Measurements from ENCODE around the gene RNF183. TPM values are rescaled to one million over a fixed set of nuclear protein-coding genes. Genes with fewer than 3 reads are reported as not detected.

Gene RNF183
- total RNA-seq, 1 experiment from 2014 or later: 1.5 TPM

DNA sequence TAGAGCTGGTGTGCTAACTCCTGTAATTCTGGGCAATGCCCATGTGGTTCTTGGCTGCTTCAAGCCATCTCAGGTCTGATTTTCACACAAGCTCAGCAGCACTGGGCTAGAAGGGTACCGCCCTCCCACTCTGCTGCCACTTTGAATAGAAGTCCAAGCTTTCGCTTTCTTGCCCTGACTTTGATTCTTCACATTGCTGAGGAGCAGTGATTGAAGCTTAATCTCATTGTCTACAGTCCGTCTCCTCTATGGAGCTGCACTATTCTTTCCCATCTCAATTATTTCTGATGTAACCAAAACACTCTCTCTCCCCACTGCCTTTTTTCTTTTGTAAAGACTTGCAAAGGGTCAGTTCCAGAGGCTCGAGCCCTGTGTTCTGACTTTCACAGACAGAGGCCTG lies 12.9 kb upstream of the RNF183 start:
- TF ChIP-seq, protein P1, sequence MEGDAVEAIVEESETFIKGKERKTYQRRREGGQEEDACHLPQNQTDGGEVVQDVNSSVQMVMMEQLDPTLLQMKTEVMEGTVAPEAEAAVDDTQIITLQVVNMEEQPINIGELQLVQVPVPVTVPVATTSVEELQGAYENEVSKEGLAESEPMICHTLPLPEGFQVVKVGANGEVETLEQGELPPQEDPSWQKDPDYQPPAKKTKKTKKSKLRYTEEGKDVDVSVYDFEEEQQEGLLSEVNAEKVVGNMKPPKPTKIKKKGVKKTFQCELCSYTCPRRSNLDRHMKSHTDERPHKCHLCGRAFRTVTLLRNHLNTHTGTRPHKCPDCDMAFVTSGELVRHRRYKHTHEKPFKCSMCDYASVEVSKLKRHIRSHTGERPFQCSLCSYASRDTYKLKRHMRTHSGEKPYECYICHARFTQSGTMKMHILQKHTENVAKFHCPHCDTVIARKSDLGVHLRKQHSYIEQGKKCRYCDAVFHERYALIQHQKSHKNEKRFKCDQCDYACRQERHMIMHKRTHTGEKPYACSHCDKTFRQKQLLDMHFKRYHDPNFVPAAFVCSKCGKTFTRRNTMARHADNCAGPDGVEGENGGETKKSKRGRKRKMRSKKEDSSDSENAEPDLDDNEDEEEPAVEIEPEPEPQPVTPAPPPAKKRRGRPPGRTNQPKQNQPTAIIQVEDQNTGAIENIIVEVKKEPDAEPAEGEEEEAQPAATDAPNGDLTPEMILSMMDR (IDR thresholded peaks at IDR 0.05; ENCODE audit: insufficient read depth in 1 of 2, low read depth in 1 of 2, low read length in 1 of 2, severe bottlenecking in 1 of 2, unreplicated experiment in 1 of 2): no peak
- Mint-ChIP-seq H3K4me1 (ENCODE audit: low read depth, unreplicated experiment) (no peaks in the 10 kb centered on the region), H3K27me3 (ENCODE audit: insufficient read depth, unreplicated experiment) (no peaks in the 10 kb centered on the region), H3K27ac (ENCODE audit: unreplicated experiment) (no peak overlapping the region), H3K4me3 (ENCODE audit: unreplicated experiment) (no peak overlapping the region), H3K9me3 (ENCODE audit: unreplicated experiment) (no peaks in the 10 kb centered on the region), H3K36me3 (ENCODE audit: insufficient read depth, unreplicated experiment) (no peaks in the 10 kb centered on the region)
- no TSS peak for BruUV-seq (replicated peaks)
- ChIA-PET CTCF (no interaction called here), POLR2A (no interaction called here)
- DNase-seq: no peak
- Histone ChIP-seq H3K27me3 (replicated peaks; ENCODE audit: control insufficient read depth, insufficient read depth, low read length) (no peaks in the 10 kb centered on the region), H3K9me3 (no peaks in the 10 kb centered on the region), H3K4me1 (no peaks in the 10 kb centered on the region), H3K4me3 (ENCODE audit: low read depth, low read length) (no peak overlapping the region), H3K36me3 (ENCODE audit: control insufficient read depth, insufficient read depth, low read length) (no peaks in the 10 kb centered on the region)
- intact Hi-C loops (cut with micrococcal nuclease; ENCODE audit: unreplicated experiment): no loop called here

DNA sequence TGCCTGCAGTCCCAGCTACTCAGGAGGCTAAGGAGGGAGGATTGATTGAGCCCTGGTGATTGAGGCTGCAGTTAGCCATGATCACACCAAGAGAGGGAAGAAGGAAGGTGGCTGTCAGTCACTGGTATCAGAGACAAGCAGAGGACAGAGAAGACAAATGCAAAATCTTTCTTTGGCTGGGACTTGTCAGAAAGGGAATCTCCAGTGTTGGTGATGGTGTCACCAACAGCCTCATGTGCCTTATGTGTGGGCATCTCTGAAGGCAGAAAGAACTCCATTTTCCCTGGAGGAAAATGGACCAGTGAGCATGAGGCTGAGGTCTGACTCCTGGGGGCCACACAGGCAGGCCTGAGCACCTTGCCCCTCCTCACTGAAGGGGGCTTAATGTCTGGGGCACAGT lies 12.1 kb upstream of the RNF183 start:
- CTCF ChIA-PET: no interaction called here
- POLR2A ChIA-PET: interaction anchor here (0.6 kb wide), 1 partner anchor 25 kb away, joined by 4 read pairs; the partner anchor contains the start of gene WDR31
- DNase-seq: no peak
- Histone ChIP-seq H3K4me1 (no peaks in the 10 kb centered on the region), H3K9me3 (no peaks in the 10 kb centered on the region), H3K27me3 (replicated peaks; ENCODE audit: control insufficient read depth, insufficient read depth, low read length) (no peaks in the 10 kb centered on the region), H3K36me3 (ENCODE audit: control insufficient read depth, insufficient read depth, low read length) (no peaks in the 10 kb centered on the region), H3K4me3 (ENCODE audit: low read depth, low read length) (no peak overlapping the region)
- Mint-ChIP-seq H3K27ac (ENCODE audit: unreplicated experiment) (no peak overlapping the region), H3K27me3 (ENCODE audit: insufficient read depth, unreplicated experiment) (no peaks in the 10 kb centered on the region), H3K4me1 (ENCODE audit: low read depth, unreplicated experiment) (no peaks in the 10 kb centered on the region), H3K9me3 (ENCODE audit: unreplicated experiment) (no peaks in the 10 kb centered on the region), H3K4me3 (ENCODE audit: unreplicated experiment) (no peak overlapping the region), H3K36me3 (ENCODE audit: insufficient read depth, unreplicated experiment) (no peaks in the 10 kb centered on the region)
- TF ChIP-seq, protein P1 (IDR thresholded peaks at IDR 0.05; ENCODE audit: insufficient read depth in 1 of 2, low read depth in 1 of 2, low read length in 1 of 2, severe bottlenecking in 1 of 2, unreplicated experiment in 1 of 2): no peak
- intact Hi-C loops (cut with micrococcal nuclease; ENCODE audit: unreplicated experiment): no loop called here
- no TSS peak for BruUV-seq (replicated peaks)

DNA sequence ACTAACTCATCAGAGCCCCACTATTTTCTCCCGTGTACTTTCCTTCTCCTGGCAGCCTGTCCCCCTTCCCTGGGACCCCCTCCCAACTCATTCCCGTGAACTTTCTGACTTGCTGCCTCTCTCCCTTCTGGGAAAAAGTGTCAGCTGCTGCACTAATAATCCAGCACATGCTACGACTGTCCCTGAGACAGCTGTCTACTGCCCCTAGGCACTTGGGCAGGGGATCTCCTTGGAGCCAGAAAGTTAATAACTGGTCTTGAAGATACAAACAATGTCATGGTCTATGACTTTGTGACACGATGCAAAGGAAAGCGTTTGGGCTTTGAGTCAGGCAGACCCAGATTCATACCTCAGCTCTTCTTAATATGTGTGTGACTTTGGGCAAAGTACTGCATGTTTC lies 10.1 kb upstream of the RNF183 start:
- no peaks in the 10 kb centered on the region for H3K4me1 ChIP-seq
- Mint-ChIP-seq H3K36me3 (ENCODE audit: insufficient read depth, unreplicated experiment) (no peaks in the 10 kb centered on the region), H3K4me3 (ENCODE audit: unreplicated experiment) (no peak overlapping the region), H3K9me3 (ENCODE audit: unreplicated experiment) (no peaks in the 10 kb centered on the region), H3K27ac (ENCODE audit: unreplicated experiment) (no peak overlapping the region), H3K27me3 (ENCODE audit: insufficient read depth, unreplicated experiment) (no peaks in the 10 kb centered on the region), H3K4me1 (ENCODE audit: low read depth, unreplicated experiment) (no peaks in the 10 kb centered on the region)
- H3K27me3 ChIP-seq (replicated peaks; ENCODE audit: control insufficient read depth, insufficient read depth, low read length): no peaks in the 10 kb centered on the region
- POLR2A ChIA-PET: no interaction called here
- TF ChIP-seq, protein P1 (IDR thresholded peaks at IDR 0.05; ENCODE audit: insufficient read depth in 1 of 2, low read depth in 1 of 2, low read length in 1 of 2, severe bottlenecking in 1 of 2, unreplicated experiment in 1 of 2): no peak
- intact Hi-C loops (cut with micrococcal nuclease; ENCODE audit: unreplicated experiment): no loop called here
- no peaks in the 10 kb centered on the region for H3K36me3 ChIP-seq (ENCODE audit: control insufficient read depth, insufficient read depth, low read length)
- no peak for DNase-seq
- no peaks in the 10 kb centered on the region for H3K9me3 ChIP-seq
- CTCF ChIA-PET: no interaction called here
- BruUV-seq (replicated peaks): no TSS peak
- H3K4me3 ChIP-seq (ENCODE audit: low read depth, low read length): no peak overlapping the region
